NCI-H187 treated with DMSO at 0.1 percent for 48 hours (cell line): ENCODE results near the gene GAS1.

Experiments used
- DNase-seq: peaks from one replicate; lab custom pipeline; 2025; lab: John Stamatoyannopoulos, UW

GAS1 gene, protein sequence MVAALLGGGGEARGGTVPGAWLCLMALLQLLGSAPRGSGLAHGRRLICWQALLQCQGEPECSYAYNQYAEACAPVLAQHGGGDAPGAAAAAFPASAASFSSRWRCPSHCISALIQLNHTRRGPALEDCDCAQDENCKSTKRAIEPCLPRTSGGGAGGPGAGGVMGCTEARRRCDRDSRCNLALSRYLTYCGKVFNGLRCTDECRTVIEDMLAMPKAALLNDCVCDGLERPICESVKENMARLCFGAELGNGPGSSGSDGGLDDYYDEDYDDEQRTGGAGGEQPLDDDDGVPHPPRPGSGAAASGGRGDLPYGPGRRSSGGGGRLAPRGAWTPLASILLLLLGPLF

DNA sequence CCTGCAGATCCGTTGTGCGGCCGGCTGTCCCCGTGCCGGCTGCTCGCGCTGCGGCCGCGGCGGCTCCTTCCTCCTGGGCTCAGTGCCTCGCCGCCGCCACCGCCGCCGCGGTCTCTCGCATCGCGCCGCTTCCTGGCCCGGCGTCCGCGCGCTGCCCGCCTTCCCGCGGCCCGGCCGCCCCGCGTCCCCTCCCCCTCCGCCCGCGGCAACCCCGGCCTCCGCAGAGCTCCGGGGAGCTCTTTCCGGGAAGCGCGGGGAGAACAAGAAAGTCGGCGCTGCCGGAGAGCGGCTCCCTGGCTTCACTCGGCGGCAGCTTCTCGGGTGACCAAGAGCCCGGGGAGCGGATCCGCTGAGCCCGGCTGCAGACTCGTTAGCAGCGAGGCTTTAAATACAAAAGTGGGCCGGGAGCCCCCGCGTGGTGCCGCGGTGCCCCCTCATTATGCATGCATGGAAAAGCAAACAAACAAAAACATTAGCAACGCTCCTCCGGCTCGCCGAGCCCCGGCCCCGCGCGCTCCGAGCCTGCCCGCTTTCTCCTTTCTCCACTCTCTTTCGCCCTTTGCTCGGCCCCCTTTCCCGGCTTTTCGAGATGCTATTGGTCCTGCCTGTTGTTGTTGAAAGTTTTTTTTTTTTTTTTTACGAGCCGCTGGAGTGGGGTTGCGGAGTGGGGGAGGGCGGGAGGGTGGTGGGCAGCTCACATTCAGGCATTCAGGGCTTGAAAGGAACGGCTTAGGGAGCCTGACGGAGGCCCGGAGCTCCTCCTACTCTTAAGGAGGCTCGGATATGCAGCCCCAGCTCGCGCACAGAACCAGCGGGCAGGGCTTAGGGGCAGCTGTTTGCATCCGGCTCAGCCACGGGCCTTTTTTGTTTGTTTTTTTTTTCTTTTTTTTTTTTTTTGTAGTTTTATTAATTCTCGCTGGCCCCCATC lies at the start of gene GAS1:
Gene GAS1 (minus strand): TSS at position 361 of the 928 bp plus-strand sequence. CDS start 727 bp downstream, outside the sequence.
- DNase-seq, result no peak

- DNase-seq, result no peak
These were observed 46.9 kb upstream of the GAS1 start for GRCh38 chr9:86994231-86994630.

GRCh38 chr9:86993830-86994229 lies 46.5 kb upstream of the GAS1 start:
- no peak for DNase-seq

- DNase-seq, result no peak
These were observed 43.8 kb upstream of the GAS1 start for GRCh38 chr9:86991077-86991476.

DNA sequence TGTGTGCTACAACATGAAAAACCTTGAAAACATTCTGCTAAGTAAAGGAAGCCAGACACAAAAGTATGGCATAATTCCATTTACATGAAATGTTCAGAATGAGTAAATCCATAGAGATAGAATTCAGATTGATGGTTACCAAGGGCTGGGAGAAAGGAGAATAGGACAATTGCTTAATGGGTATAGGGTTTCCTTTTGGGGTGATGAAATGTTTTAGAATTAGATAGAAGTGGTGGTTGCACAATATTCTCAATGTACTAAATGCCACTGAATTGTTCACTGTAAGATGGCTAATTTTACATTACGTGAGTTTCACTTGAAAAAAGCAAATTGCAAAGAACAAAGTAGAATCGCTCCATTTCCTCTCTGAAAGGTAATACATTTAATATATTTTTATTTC lies 43.0 kb upstream of the GAS1 start:
- no peak for DNase-seq

GRCh38 chr9:86987900-86988299 lies 40.6 kb upstream of the GAS1 start:
- no peak for DNase-seq

- DNase-seq, result no peak
These were observed 37.9 kb upstream of the GAS1 start for GRCh38 chr9:86985132-86985647.

DNA sequence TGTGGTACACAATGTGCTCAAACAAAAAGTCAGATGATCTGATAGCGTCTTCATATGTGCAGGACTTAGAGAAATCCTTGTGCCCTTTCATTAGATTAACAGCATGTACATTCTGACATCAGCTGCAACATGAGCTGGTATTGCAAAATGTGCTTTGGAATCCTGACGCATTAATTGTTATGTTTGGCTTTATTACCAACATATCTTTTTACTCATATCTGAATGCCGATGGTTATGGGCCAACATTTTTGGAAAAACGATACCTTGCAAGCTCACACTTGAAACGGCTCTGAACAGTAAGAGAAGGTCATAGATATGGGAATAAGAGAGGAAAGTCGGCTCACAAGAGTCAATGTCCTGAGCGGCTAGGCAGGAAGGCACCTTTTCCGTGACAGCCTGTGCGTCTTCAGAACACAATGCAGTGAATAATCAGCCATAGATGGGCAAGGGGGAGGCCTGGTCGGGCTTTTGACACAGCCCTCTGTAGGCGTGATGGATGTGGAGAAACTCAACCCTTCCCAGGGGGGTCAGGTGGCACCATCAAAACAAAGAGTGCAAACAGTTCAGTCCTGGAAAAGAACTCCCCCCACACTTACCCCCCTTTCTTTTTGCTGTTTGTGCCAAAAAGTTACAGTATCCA lies 36.4 kb upstream of the GAS1 start:
- no peak for DNase-seq

DNA sequence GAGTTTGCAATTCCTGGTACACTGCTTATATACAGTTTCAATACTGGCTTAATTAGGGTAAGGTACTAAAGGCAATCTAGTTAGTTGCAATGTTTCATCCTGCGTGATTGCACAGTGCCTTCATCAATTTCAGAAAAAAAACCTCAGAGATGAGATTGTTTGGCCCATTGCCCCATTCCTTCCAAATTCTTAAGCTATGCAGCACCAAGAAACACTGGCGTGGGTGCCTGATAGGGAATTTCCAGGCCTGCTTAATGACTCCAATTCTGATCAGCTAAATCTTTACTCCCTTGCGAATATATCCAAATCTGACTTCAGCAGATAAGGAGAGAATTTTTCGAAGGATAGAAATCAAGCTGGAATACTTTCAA lies 35.9 kb upstream of the GAS1 start:
- no peak for DNase-seq

DNA sequence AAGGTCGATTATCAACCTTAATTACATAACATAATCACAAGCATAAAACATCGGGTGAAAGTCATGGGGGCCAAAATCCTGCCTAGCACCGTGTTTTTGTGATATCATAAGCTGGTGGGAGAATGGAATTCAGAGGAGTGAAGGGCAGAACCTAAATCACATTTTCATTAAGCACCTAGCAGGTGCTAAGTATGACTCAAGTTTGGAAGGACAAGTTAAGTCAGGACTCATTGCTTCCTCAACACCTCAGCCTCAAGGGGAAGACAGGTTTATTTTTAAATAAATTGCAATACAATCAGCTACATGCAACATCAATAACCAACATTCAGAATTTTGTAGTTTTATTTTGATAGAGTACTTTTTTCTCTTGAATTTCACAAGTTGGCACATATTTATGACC lies 33.5 kb upstream of the GAS1 start:
- DNase-seq, result no peak

- no peak for DNase-seq
These were observed 32.4 kb upstream of the GAS1 start for GRCh38 chr9:86979657-86980056.

- DNase-seq, result no peak
These were observed 31.7 kb upstream of the GAS1 start for GRCh38 chr9:86978922-86979474.

GRCh38 chr9:86978413-86978812 lies 31.1 kb upstream of the GAS1 start:
- no peak for DNase-seq

GRCh38 chr9:86977205-86977835 lies 30.0 kb upstream of the GAS1 start:
- DNase-seq, result no peak

DNA sequence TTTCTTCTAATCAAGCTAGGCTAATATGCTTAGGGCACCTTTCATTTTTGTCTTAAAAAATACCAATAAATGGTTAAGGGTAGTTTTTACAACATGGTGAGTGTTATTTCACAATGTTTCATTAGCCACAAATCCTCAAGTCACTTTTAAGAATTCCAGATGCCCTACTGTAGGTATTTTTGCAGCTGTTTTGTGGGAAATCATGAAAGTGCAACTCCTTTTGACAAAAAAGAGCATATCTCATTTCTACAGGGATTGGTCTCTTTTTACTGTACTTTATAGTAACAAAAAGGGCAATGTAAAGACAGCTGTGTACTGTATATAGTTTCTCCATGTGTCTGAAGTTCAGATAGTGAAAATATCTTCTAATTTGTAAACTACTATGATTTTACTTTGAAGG lies 28.3 kb upstream of the GAS1 start:
- DNase-seq, result no peak

- no peak for DNase-seq
These were observed 27.7 kb upstream of the GAS1 start for GRCh38 chr9:86975036-86975435.

DNA sequence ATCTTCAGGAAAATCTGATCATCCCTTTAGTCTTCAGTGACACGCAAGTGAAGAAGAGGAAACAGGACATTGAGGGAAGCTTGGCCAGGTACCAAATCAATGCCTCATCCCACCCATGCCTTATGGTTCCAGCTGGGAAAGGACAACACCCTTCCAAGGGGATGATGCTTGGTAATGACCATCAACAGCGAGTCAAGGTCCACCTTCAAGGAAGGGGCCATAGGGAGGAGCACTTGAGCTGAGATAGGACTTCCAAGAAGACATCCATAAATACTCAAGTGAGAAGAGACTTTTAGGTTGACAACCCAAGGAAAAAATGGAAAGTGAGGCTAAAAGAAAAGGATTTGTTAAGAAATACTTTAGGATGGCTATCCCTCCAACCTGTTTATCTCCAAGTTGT lies 27.1 kb upstream of the GAS1 start:
- DNase-seq, result no peak

DNA sequence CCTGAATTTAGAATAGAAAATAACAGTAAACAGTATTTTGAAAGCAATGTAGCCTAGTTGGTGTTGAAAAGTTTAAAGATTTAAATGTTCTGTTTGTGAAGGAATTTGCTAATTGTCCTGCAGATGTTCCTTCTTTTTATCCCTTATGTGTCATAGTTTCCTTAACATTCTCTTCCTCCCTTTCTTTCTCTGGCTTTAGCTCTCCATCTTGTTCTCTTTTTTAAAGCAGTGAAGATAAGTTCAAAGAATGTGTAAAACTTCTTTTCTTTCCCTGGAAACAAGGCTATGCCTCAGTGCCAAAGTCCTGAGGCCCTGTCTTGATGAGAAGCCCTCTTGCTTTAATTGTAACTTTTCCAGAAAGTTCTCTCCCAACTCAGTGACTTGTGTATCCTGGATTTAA lies 24.4 kb upstream of the GAS1 start:
- no peak for DNase-seq

DNA sequence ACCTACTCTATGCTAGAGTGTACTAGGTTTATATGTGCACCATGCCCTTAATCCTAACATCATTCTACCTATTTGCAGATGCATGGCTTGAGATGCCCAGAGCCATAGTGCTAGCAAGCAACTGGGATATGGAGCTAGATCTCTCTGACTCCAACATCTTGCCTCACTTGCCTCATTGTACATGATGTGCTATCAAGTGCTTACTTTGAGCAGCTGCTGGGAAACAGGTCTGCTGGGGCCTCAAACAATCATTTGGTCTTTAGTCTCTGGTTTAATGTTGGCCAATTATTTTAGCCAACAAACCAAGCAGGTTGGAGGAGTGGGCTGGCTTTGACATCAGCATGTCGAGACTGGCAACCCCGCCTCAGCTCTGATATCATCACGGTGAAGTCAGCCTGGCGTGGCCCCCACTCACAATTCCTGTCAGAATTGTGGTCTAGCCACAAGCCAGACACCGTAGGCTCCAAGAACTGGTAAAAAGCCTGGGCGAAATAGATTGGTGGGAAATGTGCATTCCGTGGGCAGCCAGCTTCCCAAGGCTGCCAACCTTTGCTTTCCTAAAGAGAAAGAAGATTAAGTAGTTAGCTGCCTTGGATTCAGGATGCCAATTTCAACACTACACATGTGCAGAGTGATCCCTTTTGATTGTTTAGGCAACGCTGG lies 21.1 kb upstream of the GAS1 start:
- DNase-seq, result no peak

GRCh38 chr9:86966852-86967511 lies 19.7 kb upstream of the GAS1 start:
- no peak for DNase-seq
